ENCODE measurements around the gene PAOX. TPM values are rescaled to one million over a fixed set of nuclear protein-coding genes. Genes with fewer than 3 reads are reported as not detected.
A peak's percentile ranks its signal among the peaks of the same experiment; 100 is the strongest.

Gene PAOX
- 1 to 10 TPM; 8.8 to 9.6 TPM for total RNA-seq

DNA sequence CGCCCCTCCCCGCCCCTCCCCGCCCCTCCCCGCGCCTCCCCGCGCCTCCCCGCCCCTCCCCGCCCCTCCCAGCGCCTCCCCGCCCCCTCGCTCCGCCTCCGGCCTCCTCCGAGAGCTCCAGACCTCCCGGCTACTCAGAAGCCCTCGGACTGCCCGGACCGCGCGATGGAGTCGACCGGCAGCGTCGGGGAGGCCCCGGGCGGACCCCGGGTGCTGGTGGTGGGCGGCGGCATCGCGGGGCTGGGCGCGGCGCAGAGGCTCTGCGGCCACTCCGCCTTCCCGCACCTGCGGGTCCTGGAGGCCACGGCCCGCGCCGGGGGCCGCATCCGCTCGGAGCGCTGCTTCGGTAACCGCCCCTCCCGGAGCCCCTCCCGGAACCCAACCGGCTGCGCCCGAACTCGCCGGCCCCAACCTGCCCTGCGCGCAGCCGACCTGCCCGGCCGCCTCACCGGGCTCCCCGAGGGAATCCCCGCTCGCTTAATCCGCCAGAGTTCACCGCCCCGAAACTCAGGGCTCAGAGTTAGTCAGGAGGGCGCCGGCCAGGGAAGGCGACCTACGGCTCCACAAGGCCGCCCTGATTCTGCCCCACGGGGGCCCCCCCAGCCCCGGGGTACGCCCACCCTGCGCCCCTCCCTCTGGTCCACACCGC is at the start of gene PAOX:
PAOX (plus strand) TSS at position 111 of the 649 bp plus-strand sequence; CDS start at position 166, 55 bp downstream.
- no peaks in the 10 kb centered on the region for H3K27me3 Mint-ChIP-seq
- intact Hi-C loops (cut with micrococcal nuclease) = loop anchor here (1.0 to 5.0 kb wide), 3 partner anchors 10 to 72 kb away; partner anchors contain the start of genes MTG1, TUBGCP2 and ZNF511
- H3K36me3 Mint-ChIP-seq = peaks cover 2% of the 10 kb centered on the region
- H3K27ac Mint-ChIP-seq = no peak within 1 kb of the TSS
- CTCF ChIA-PET = interaction anchor here (1.2 kb wide), 1 partner anchor 50 kb away, joined by 5 read pairs; no protein-coding TSS in a partner anchor
- POLR2A ChIA-PET = interaction anchor here (1.4 kb wide), 1 partner anchor 12 kb away, joined by 3 read pairs; no protein-coding TSS in a partner anchor
- peak; percentile 79 for DNase-seq
- H3K4me1 Mint-ChIP-seq (ENCODE audit: low read depth) = no peaks in the 10 kb centered on the region
- H3K4me3 Mint-ChIP-seq = peak within 1 kb of the TSS; percentile 73
- H3K9me3 Mint-ChIP-seq = no peaks in the 10 kb centered on the region

DNA sequence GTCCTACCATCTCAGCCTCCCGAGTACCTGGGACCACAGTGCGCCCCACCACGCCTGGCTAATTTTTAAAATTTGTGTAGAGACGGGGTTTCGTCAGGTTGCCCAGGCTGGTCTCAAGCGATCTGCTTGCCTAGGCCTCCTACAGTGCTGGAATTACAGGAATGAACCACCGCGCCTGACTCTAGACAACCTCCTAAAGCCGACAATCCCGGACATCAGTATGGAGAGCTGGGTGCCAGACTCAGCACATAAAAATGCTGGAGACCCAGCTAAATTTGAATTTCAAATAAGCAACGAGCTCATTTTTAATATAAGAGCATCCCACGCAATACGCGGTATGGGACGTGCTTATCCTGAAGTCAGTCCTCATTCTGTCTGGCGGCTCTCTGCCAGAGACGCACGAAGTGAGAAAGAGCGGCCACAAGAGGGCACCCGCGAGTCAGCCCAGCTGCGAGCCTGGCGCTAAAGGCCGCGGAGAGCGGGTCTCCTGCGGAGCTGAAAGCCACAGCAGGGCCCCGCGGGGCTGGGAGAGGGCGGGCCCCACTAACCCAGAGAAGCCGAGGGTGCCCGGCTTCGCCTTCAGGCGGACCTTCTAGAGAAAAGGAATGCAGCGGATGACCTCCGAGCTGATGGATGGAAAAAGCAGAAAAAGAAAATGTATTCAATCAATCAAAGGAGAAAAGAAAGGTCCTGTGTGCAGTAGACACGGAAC is 49.4 kb upstream of the PAOX start:
- Mint-ChIP-seq H3K27me3 (peaks cover 30% of the 10 kb centered on the region), H3K4me3 (peak overlapping the region; percentile 35), H3K9me3 (no peaks in the 10 kb centered on the region), H3K4me1 (ENCODE audit: low read depth) (peaks cover 7% of the 10 kb centered on the region), H3K27ac (no peak overlapping the region), H3K36me3 (no peaks in the 10 kb centered on the region)
- intact Hi-C loops (cut with micrococcal nuclease) = loop anchor here (2.0 to 10.0 kb wide), 3 partner anchors 59 to 193 kb away; no protein-coding TSS in a partner anchor
- ChIA-PET CTCF (interaction anchor here (0.7 to 3.8 kb wide), 45 partner anchors 9 to 424 kb away, joined by 3 to 30 read pairs (median 4); partner anchors contain the start of genes ECHS1, FUOM, MTG1 and PRAP1), POLR2A (interaction anchor here (0.7 to 1.0 kb wide), 2 partner anchors 83 to 90 kb away, joined by 3 read pairs; no protein-coding TSS in a partner anchor)
- peak; percentile 90 for DNase-seq

DNA sequence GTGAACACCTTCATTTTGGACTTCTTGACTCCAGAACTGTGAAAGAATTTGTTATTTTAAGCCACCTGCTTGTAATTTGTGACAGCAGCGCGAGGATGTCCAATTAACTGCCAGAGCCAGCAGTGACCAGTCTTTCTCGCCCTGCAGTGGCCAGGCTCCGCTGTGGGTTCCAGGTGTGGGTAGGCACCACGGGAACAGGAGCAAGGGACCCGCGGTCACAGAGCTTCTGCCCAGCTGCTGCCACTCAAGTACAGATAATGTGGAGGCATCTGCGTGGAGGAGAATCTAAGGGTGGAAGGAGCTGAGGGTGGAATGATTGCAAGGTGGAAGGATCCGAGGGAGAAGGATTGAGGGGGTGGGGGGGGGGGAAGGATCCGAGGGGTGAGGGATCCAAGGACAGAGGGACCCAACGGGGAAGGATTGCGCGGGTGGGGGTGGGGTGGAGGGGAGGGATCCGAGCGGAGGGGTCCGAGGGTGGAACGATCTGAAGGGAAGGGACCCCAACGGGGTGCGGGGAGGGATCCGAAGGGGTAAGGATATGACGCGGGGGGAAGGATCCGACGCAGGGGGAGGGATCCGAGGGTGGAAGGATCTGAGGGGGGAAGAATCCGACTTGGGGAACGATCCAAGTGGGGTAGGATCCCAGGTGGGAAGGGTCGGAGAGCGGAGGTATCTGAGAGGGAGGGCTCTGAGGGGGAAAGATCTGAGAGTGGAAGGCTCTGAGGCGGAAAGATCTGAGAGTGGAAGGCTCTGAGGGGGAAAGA is 45.9 kb upstream of the PAOX start:
- Mint-ChIP-seq H3K36me3 (no peaks in the 10 kb centered on the region), H3K27ac (no peak overlapping the region), H3K4me1 (ENCODE audit: low read depth) (peaks cover 8% of the 10 kb centered on the region), H3K9me3 (no peaks in the 10 kb centered on the region), H3K27me3 (peaks cover 14% of the 10 kb centered on the region), H3K4me3 (no peak overlapping the region)
- ChIA-PET CTCF (no interaction called here), POLR2A (no interaction called here)
- intact Hi-C loops (cut with micrococcal nuclease) = no loop called here
- no peak for DNase-seq

DNA sequence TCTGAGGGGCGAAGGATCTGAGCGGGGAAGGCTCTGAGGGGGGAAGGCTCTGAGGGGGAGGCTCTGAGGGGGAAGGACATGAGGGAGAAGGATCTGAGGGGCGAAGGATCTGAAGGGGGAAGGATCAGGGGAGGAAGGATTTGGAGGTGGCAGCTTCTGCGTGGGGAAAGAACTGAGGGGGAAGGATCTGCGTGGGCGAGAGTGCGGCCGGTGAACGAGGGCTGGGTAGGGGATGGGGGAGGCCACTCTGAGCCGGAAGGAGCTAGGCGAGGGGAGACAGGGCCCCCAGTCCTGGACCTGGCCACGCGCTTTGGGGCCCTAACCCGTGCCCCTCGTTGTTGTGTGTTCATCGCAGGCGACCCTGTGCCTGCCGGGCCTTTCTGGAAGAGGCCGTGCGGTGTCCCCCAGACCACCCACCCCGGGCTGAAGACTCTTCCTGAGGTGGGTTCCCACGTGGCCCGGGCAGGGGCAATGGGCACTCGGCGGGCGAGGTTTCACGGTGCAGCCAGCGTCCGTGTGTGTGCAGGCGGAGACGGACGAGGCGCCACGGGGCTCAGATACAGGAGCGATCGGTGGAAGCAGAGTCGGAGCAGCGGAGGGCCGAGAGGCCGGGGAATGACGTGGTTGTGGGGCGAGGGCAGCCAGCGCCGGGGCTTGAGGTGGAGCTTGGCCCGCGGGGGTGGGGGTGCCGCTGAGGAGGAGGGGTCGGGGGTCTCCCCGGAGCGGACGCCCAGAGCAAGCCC is 44.4 kb upstream of the PAOX start:
- intact Hi-C loops (cut with micrococcal nuclease) = no loop called here
- Mint-ChIP-seq H3K9me3 (no peaks in the 10 kb centered on the region), H3K36me3 (no peaks in the 10 kb centered on the region), H3K27ac (no peak overlapping the region), H3K27me3 (peaks cover 9% of the 10 kb centered on the region), H3K4me1 (ENCODE audit: low read depth) (peaks cover 8% of the 10 kb centered on the region), H3K4me3 (peak overlapping the region; percentile 64)
- peak; percentile 27 for DNase-seq
- ChIA-PET CTCF (no interaction called here), POLR2A (no interaction called here)

DNA sequence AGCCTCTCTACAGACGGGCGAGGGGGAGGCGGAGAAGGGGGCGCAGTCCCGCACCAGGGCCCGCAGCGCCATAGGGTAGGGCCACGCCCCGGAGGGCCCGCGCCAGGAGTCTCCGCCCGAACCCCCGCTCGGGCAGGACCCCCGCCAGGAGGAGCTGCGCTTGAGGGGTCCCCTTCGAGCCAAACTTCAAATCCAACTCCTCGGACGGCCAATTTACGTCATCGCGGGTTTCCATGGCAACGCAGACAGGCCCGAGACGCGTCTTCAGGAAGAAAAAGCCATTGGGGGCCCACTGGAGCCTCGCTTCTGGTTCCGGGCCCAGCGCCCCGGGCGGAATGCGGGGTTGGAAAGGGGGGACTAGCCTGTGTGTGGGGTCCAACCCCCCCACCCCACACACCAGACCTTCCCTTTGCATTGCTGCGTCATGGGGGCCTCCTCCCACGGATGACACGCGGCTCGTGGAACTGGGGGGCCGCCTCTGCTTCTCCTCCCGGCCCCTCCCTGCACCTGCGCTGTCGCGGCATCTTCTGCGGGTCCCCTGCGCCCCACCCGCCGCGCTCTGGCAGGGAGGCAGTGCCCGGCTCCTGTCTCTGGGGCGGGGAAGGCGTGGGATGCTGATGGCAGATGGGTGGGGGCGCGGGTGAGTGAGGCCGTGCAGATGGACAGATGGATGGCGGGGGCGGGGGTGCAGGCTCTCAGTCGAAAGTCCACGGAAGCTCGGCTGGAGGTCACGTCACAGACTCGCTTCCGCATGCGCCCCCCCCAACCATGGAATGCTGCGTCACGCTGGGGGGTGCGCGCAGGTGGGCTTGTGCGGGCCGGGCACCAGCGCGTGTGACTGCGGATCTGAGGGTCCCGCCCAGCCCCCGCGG is 43.6 kb upstream of the PAOX start:
- Mint-ChIP-seq H3K4me3 (peak overlapping the region; percentile 35), H3K36me3 (no peaks in the 10 kb centered on the region), H3K4me1 (ENCODE audit: low read depth) (peaks cover 5% of the 10 kb centered on the region), H3K27me3 (peaks cover 9% of the 10 kb centered on the region), H3K27ac (no peak overlapping the region), H3K9me3 (no peaks in the 10 kb centered on the region)
- CTCF ChIA-PET = no interaction called here
- intact Hi-C loops (cut with micrococcal nuclease) = no loop called here
- POLR2A ChIA-PET = interaction anchor here (0.9 kb wide), 1 partner anchor 11 kb away, joined by 3 read pairs; the partner anchor contains the start of gene PRAP1
- peak; percentile 81 for DNase-seq

DNA sequence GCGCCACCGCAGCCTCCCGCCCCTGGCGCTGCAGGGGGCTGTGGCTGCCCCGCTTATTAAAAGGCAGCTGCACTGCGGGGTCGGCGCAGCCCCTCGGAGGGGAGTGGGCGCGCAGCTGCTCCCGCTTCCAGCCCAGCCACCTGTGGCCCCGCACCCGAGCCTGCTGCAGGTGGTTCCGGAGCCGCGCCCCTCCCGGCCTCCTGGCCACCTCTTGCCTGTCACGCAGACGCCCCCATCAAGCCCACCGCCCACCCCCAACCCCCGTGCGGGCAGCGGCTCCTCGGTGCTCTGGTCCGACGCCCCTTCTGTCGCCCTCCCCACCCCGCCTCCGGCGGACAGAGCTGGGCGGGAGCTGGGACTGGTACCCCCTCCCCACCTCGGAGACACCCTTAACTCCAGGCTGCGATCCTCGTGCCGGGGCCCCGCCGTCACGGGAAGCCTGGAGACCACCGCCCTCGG is 42.9 kb upstream of the PAOX start:
- DNase-seq = no peak
- H3K9me3 Mint-ChIP-seq = no peaks in the 10 kb centered on the region
- H3K36me3 Mint-ChIP-seq = no peaks in the 10 kb centered on the region
- H3K27ac Mint-ChIP-seq = no peak overlapping the region
- peaks cover 5% of the 10 kb centered on the region for H3K4me1 Mint-ChIP-seq (ENCODE audit: low read depth)
- H3K4me3 Mint-ChIP-seq = no peak overlapping the region
- ChIA-PET POLR2A (interaction anchor here (0.9 kb wide), 1 partner anchor 11 kb away, joined by 3 read pairs; the partner anchor contains the start of gene PRAP1), CTCF (interaction anchor here (0.7 kb wide), 1 partner anchor 22 kb away, joined by 3 read pairs; no protein-coding TSS in a partner anchor)
- peaks cover 6% of the 10 kb centered on the region for H3K27me3 Mint-ChIP-seq
- intact Hi-C loops (cut with micrococcal nuclease) = no loop called here

DNA sequence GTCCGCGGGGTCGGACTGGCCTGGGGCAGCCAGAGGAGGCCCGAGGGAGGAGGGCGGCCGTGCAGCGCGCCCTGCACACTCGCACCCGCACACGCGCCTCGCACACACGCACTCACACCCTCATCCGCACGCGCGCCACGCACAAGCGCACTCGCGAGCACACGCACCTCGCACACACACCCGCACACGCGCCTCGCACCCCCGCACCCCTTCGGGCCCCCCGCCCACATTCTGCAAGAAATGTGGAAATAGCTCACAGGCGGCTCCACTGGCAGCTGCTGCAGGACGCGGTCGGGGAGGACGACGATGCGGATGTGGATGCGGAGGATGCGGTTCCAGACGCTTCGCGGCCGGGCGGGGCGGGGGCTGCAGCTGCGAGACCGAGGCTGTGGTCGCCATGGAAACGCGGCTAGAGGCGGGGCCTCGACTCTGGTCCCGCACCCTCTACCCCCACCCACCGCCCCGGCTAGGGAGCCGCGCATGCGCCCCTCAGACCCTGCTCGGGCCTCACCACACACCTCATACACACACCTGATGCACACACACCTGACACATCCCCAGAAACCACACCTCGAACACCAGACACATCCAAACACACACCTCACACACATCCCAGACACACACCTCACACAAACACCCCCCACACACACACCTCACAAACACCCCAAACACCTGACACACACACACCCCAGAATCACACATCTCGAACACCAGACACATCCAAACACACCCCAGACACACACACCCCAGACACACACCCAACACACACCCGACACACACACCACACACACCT is 42.3 kb upstream of the PAOX start, which contains the start of gene CALY:
CALY (minus strand) TSS at position 320 of the 793 bp plus-strand sequence. CDS start 7,907 bp downstream, outside the sequence.
- Mint-ChIP-seq H3K4me3 (peak within 1 kb of the TSS; percentile 35), H3K27me3 (peaks cover 6% of the 10 kb centered on the region), H3K27ac (no peak within 1 kb of the TSS), H3K36me3 (no peaks in the 10 kb centered on the region), H3K4me1 (ENCODE audit: low read depth) (peaks cover 5% of the 10 kb centered on the region), H3K9me3 (no peaks in the 10 kb centered on the region)
- intact Hi-C loops (cut with micrococcal nuclease) = no loop called here
- ChIA-PET CTCF (interaction anchor here (0.7 kb wide), 1 partner anchor 23 kb away, joined by 3 read pairs; no protein-coding TSS in a partner anchor), POLR2A (no interaction called here)
- peak; percentile 84 for DNase-seq

DNA sequence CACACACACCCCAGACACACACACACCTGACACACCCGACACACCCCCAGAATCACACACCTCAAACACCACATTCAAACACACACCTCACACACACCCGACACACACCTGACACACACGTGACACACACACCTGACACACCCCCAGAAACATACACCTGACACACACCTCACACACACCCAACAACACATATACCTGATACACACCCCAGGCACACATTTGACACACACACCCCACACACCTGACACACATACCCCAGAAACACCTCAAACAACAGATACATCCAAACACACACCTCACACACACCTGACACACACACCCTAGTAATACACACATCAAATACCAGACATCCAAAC is 41.7 kb upstream of the PAOX start:
- intact Hi-C loops (cut with micrococcal nuclease) = no loop called here
- Mint-ChIP-seq H3K4me1 (ENCODE audit: low read depth) (peaks cover 5% of the 10 kb centered on the region), H3K4me3 (no peak overlapping the region), H3K36me3 (no peaks in the 10 kb centered on the region), H3K27me3 (peaks cover 9% of the 10 kb centered on the region), H3K9me3 (no peaks in the 10 kb centered on the region), H3K27ac (no peak overlapping the region)
- POLR2A ChIA-PET = no interaction called here
- no peak for DNase-seq
- CTCF ChIA-PET = no interaction called here

DNA sequence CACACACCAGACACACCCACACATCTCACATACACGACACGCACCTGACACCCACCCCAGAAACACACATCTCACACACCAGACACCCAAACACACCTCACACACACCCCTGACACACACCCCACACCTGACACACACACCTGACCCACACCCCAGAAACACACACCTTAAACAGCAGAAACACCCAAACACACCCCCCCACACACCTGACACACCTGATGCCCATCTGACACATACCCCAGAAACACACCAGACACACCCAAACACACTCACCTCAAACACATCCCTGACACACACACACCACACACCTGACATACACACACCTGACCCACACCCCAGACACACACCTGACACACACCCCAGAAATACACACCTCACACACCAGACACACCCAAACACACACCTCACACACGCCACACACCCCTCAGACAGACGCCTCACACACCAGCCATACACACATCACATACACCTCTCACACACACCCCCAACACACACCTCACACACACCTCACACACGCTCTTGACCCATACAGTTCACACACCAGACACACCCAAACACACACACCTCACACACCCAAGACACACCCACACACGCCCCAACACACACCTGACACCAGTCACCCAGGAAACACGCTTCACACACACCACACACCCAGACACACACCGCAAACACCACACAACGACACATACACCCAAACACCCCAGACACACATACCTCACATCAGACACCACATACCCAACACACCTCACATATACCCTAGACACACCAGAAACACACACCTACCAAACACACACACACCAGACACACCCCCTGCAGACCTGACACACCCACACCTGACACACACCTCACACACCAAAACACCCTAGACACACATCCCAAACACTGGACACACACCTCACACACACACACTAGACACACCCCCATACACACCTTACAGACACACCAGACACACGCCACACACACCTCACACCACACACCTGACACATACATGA is 40.7 kb upstream of the PAOX start:
- CTCF ChIA-PET = no interaction called here
- Mint-ChIP-seq H3K9me3 (no peaks in the 10 kb centered on the region), H3K36me3 (no peaks in the 10 kb centered on the region), H3K27me3 (peaks cover 15% of the 10 kb centered on the region), H3K4me3 (no peak overlapping the region), H3K27ac (no peak overlapping the region), H3K4me1 (ENCODE audit: low read depth) (peaks cover 5% of the 10 kb centered on the region)
- DNase-seq = no peak
- intact Hi-C loops (cut with micrococcal nuclease) = no loop called here
- POLR2A ChIA-PET = no interaction called here
